GM19023 (cell line): ENCODE data around the gene BLTP2.
A peak's percentile ranks its signal among the peaks of the same experiment; 100 is the strongest.
"Not testable (repeated sequence)": the region's sequence is repeated elsewhere in the genome, so short reads cannot be mapped to it uniquely, and the experiment has no call there.

ENCODE experiments used
- ATAC-seq: cut with Tn5 transposase; IDR thresholded peaks from one replicate; pipeline ENCODE4 v1.9.1; 2021; ENCODE audit warnings: mild to moderate bottlenecking, moderate library complexity; ENCODE audit not compliant: unreplicated experiment

BLTP2 gene

GRCh38 chr17:28648698-28649097 lies 3.7 kb upstream of the BLTP2 start:
- ATAC-seq = no peak

DNA sequence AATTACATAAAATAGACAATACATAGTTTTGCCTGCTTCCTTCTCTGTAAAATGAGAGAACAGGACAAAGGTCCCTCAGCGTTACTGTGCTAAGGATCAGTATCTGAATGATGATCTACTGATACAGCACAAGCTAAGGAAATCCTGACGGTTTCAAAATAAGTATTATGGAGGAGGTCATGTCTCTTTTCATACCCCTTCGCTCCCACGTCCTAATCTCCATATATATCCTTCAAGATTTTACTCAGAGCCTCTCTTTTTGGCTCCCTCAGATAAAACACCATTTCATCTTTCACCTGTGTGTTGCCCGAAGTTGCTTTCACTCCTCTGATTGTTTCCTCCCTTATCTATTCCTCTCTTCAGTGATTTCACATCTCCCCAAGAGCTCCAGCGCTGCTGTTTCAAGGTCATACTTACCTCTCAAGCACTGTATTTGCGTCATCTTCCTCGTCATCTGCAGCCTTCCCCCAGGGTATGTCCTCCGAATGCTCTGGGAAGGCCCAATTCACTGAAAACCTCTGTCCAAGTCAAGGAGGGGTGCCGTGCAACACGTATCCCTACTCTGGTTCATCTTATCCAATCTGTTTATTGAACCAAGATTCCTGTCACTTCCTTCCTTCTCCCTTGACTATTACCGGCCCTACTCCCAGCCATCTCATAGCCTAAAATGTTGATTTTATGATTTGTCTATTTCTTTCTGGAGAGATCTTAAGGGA lies 1.2 kb upstream of the BLTP2 start:
- ATAC-seq = no peak

- ATAC-seq = no peak
Measured at GRCh38 chr17:28645576-28645939, 600 bp upstream of the BLTP2 start.

- ATAC-seq = peak; percentile 10
Measured at GRCh38 chr17:28643983-28644786, 773 bp downstream of the BLTP2 start.

- no peak for ATAC-seq
Measured at GRCh38 chr17:28641579-28641978, 3.4 kb downstream of the BLTP2 start.

DNA sequence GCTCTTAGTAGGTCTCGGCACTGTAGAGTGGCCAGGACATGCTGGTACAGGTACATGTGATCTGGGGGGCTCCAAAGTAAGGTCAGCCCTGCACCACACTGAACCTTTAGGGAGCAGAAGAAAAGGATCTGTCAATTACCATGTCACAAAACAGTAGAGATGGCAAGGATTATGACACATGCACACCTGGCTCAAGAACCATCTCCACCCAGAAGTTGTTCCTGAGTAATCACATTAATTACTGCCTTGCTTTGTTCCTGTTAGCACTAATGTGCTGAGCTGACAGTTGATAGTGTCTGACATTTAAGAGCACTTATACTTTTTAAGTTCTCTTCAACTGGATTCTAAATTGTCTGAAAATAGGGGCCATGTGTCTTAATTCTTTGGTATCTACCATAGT lies 9.5 kb downstream of the BLTP2 start:
- ATAC-seq = no peak

DNA sequence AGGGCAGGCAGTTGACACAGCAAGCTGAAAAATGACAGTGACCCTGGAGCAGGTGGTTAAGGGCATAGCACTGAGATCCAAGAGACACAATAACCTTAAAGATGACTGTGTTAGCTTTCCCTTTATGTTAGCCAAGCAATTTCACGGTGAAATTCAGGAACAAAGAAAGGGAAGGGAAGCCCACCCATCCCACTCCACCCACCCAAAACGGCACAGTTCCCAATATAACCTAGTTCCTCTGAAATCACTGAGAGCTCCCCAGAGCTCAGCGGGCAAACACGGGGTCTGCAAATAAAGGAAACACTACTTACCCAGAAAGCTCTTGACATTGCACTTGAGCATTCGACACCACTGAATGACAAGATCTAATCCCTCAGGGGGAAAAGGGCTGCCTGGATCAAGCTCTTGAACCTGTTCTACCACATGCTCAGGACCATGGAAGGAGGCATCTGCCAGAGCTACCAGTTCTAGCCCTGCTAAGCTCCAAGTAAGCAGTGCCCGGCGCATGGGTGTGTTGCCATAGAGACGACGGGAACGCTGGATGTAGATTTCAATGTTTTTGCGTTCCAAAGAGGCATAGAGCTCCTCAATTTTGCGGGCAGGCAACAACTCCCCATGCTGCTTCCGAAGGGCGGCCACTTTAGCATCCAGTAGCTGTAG lies 10.6 kb downstream of the BLTP2 start:
- ATAC-seq = no peak

- no peak for ATAC-seq
Measured at GRCh38 chr17:28626818-28627217, 18.1 kb downstream of the BLTP2 start.

- ATAC-seq = no peak
Measured at GRCh38 chr17:28624148-28624547, 20.8 kb downstream of the BLTP2 start.

DNA sequence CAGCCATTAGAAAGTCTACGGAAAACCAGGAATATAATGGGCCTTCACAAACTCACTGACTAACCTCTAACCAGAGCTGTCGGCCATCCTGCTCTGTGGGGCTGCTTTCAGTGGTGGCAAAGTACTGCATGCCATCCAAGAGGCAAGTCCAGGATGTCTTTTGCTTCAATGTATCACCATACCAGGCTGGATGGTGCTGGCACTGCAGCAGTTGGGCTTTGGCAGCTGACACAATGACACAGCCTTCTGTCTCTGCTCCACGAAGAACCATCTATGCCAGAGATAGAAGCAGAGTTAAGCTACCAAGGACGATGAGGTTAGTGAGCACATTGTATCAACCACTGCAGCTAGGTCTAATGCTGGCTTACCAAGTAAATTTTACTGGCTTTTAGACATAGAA lies 21.3 kb downstream of the BLTP2 start:
- ATAC-seq = no peak

DNA sequence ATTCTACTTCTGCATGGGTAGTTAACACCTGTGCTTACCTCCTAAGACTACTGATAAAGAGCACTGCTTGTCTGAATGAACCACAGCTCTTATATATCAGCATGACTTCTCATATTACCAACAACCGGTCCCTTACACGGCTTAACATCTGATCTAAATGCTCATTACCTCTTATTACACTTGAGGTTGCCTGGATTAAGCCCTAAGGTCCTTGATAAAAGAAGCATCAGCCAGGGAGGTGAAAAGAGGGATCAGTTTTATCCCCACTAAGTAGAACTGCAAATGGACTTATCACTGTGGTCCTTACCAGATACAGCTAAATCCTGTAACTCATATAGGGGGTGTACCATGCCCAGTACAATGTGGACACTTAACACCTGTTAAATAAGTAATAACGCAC lies 22.8 kb downstream of the BLTP2 start:
- ATAC-seq = no peak

GRCh38 chr17:28620010-28620409 lies 24.9 kb downstream of the BLTP2 start:
- ATAC-seq = no peak

DNA sequence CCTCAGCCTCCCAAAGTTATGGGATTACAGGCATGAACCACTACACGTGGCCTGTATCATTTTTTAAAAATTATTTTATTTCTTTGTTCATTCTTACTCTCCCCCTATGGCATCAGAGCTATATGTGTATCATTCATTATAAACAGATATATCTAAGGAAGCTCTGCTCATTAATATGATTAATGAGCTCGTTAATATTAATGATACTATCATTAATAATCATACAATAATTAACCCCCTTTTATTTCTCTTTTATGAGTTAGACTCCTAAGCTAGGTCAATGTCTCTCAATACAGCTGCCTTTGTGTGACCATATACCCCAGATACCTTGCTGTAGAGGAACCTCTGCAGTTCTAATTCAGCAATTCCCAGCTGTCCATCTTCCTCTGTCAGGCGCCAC lies 26.5 kb downstream of the BLTP2 start:
- ATAC-seq = no peak

GRCh38 chr17:28616281-28616680 lies 28.7 kb downstream of the BLTP2 start:
- no peak for ATAC-seq

- ATAC-seq = no peak
Measured at GRCh38 chr17:28615260-28615940, 29.6 kb downstream of the BLTP2 start.

DNA sequence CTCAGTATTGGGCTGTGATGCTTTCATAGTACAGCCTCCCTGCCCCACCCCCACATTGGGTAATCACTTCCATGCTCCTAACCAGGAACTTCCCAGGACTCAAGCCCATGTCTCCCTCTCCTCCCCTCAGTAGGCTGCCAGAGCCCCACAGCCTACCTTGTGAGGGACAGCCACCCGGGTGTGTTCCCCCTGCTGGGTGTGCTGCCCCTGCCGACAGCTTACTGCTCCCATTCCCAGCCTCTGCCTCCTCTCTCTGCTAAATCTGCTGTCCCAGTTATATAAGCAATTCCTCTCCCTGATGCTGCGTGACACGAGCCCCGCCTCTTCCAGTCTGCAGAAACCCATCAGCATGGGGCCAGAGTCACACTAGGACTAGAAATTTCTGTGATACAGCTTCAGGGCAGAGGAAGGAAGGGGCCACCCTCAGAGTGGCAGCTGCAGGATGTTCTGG lies 31.0 kb downstream of the BLTP2 start, which contains the start of gene RSKR:
Gene RSKR (minus strand): TSS at position 255 of the 451 bp plus-strand sequence. CDS start 24 bp downstream, at position 231.
- no peak for ATAC-seq

- ATAC-seq = no peak
Measured at GRCh38 chr17:28612936-28613872, 31.8 kb downstream of the BLTP2 start.

- no peak for ATAC-seq
Measured at GRCh38 chr17:28612531-28612930, 32.4 kb downstream of the BLTP2 start.

- no peak for ATAC-seq
Measured at GRCh38 chr17:28610376-28610775, 34.6 kb downstream of the BLTP2 start.

DNA sequence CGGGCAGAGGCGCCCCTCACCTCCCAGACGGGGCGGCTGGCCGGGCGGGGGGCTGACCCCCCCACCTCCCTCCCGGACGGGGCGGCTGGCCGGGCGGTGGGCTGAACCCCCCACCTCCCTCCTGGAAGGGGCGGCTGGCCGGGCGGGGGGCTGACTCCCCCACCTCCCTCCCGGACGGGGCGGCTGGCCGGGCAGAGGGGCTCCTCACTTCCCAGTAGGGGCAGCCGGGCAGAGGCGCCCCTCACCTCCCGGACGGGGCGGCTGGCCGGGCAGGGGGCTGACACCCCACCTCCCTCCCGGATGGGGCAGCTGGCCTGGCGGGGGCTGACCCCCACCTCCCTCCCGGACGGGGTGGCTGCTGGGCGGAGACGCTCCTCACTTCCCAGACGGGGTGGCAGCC lies 40.9 kb downstream of the BLTP2 start:
- ATAC-seq = not testable (repeated sequence)
